H9 (cell line): ENCODE measurements around the gene LLGL2. TPM values are rescaled to one million over a fixed set of nuclear protein-coding genes. Genes with fewer than 3 reads are reported as not detected.

ENCODE experiments used
- DNase-seq: peaks from one replicate; pipeline ENCODE4 v3.0.0-alpha.2; 2017
- H2AFZ ChIP-seq: one replicate; pipeline ENCODE4 v1.6.1; 2013; ENCODE audit warnings: mild to moderate bottlenecking, low read length, control low read depth, moderate library complexity
- H2AK5ac ChIP-seq: 2 replicates; pipeline ENCODE4 v1.6.1; 2013; ENCODE audit warnings: low read length, control low read depth, mixed read lengths; ENCODE audit not compliant: insufficient read length
- H2BK120ac ChIP-seq: one replicate; pipeline ENCODE4 v1.6.1; 2013; ENCODE audit warnings: low read depth, mild to moderate bottlenecking, low read length, control low read depth, inconsistent platforms; ENCODE audit not compliant: poor library complexity, severe bottlenecking
- H2BK12ac ChIP-seq: 2 replicates; pipeline ENCODE4 v1.6.1; 2013; ENCODE audit warnings: low read length, control low read depth, mixed read lengths, low read depth; ENCODE audit not compliant: insufficient read length
- H2BK15ac ChIP-seq: 2 replicates; pipeline ENCODE4 v1.6.1; 2013; ENCODE audit warnings: low read depth, low read length, control low read depth
- H2BK20ac ChIP-seq: one replicate; pipeline ENCODE4 v1.6.1; 2013; ENCODE audit warnings: low read depth, mild to moderate bottlenecking, low read length, control low read depth, inconsistent platforms; ENCODE audit not compliant: poor library complexity, severe bottlenecking
- H2BK5ac ChIP-seq: 2 replicates; pipeline ENCODE4 v1.6.1; 2013; ENCODE audit warnings: low read length, control low read depth, mixed read lengths; ENCODE audit not compliant: insufficient read length
- H3K14ac ChIP-seq: 2 replicates; pipeline ENCODE4 v1.6.1; 2013; ENCODE audit warnings: low read length, control low read depth; ENCODE audit not compliant: insufficient read depth
- H3K18ac ChIP-seq: 2 replicates; pipeline ENCODE4 v1.6.1; 2013; ENCODE audit warnings: low read depth, mild to moderate bottlenecking, mixed read lengths, low read length, control low read depth; ENCODE audit not compliant: insufficient read length
- H3K23ac ChIP-seq: 2 replicates; pipeline ENCODE4 v1.6.1; 2013; ENCODE audit warnings: low read length, control low read depth, mixed read lengths, low read depth; ENCODE audit not compliant: insufficient read length
- H3K23me2 ChIP-seq: 2 replicates; pipeline ENCODE4 v1.6.1; 2013; ENCODE audit warnings: low read depth, mild to moderate bottlenecking, mixed read lengths, low read length, control low read depth; ENCODE audit not compliant: insufficient read length, poor library complexity, severe bottlenecking
- H3K27ac ChIP-seq: 2 replicates; pipeline ENCODE4 v1.5.1; 2013; ENCODE audit warnings: low read length, control low read depth, mixed read lengths, low read depth; ENCODE audit not compliant: insufficient read length
- H3K27me3 ChIP-seq: 2 replicates; pipeline ENCODE4 v1.6.1; 2013; ENCODE audit warnings: low read length, control low read depth, inconsistent platforms; ENCODE audit not compliant: insufficient read depth
- H3K4ac ChIP-seq: 2 replicates; pipeline ENCODE4 v1.6.1; 2013; ENCODE audit warnings: low read depth, mild to moderate bottlenecking, control low read depth, inconsistent platforms, low read length, moderate library complexity
- H3K4me1 ChIP-seq: 2 replicates; pipeline ENCODE4 v1.6.1; 2013; ENCODE audit warnings: low read length, control low read depth, inconsistent platforms; ENCODE audit not compliant: insufficient read depth
- H3K4me2 ChIP-seq: 2 replicates; pipeline ENCODE4 v1.6.1; 2013; ENCODE audit warnings: low read length, control low read depth, mixed read lengths; ENCODE audit not compliant: insufficient read length, insufficient read depth
- H3K56ac ChIP-seq: 2 replicates; pipeline ENCODE4 v1.6.1; 2013; ENCODE audit warnings: low read depth, mild to moderate bottlenecking, mixed read lengths, low read length, control low read depth; ENCODE audit not compliant: insufficient read length
- H3K79me1 ChIP-seq: 2 replicates; pipeline ENCODE4 v1.6.1; 2013; ENCODE audit warnings: low read depth, mild to moderate bottlenecking, moderate library complexity, low read length, control low read depth, inconsistent platforms; ENCODE audit not compliant: insufficient read depth, poor library complexity, severe bottlenecking
- H3K79me2 ChIP-seq: 2 replicates; pipeline ENCODE4 v1.6.1; 2013; ENCODE audit warnings: low read length, control low read depth, inconsistent platforms; ENCODE audit not compliant: insufficient read depth
- H3K9ac ChIP-seq: 2 replicates; pipeline ENCODE4 v1.6.1; 2013; ENCODE audit warnings: low read length, control low read depth, mixed read lengths; ENCODE audit not compliant: insufficient read length; ENCODE audit errors: extremely low read depth
- H3K9me3 ChIP-seq: one replicate; pipeline ENCODE4 v1.6.1; 2013; ENCODE audit warnings: low read depth, low read length, inconsistent platforms; ENCODE audit not compliant: control insufficient read depth
- H3T11ph ChIP-seq: one replicate; pipeline ENCODE4 v1.6.1; 2013; ENCODE audit warnings: mild to moderate bottlenecking, low read length, control low read depth, inconsistent platforms
- H4K20me1 ChIP-seq: one replicate; pipeline ENCODE4 v1.6.1; 2013; ENCODE audit not compliant: control insufficient read depth, insufficient read length, insufficient read depth
- H4K5ac ChIP-seq: 2 replicates; pipeline ENCODE4 v1.6.1; 2013; ENCODE audit warnings: low read depth, mild to moderate bottlenecking, mixed read lengths, low read length, control low read depth; ENCODE audit not compliant: insufficient read length
- H4K8ac ChIP-seq: replicated peaks from 2 replicates; pipeline ENCODE4 v1.6.1; 2013; ENCODE audit warnings: low read length, control low read depth, mixed read lengths, low read depth; ENCODE audit not compliant: insufficient read length
- H4K91ac ChIP-seq: 2 replicates; pipeline ENCODE4 v1.6.1; 2013; ENCODE audit warnings: low read depth, mild to moderate bottlenecking, moderate library complexity, mixed read lengths, low read length, control low read depth; ENCODE audit not compliant: insufficient read length
- H3K27ac Mint-ChIP-seq, 3 experiments: 2 replicates in 2 of 3; 3 replicates in 1 of 3; pipeline ENCODE4 v1.8.0; 2020 to 2021; ENCODE audit warnings: mixed read lengths in 3 of 3, mild to moderate bottlenecking in 1 of 3, moderate library complexity in 1 of 3
- H3K27me3 Mint-ChIP-seq: 2 replicates; pipeline ENCODE4 v1.8.0; 2021; ENCODE audit warnings: low read depth, mild to moderate bottlenecking, moderate library complexity, mixed read lengths
- H3K36me3 Mint-ChIP-seq, 3 experiments: 2 replicates in 2 of 3; 3 replicates in 1 of 3; pipeline ENCODE4 v1.8.0; 2020 to 2021; ENCODE audit warnings: low read depth in 3 of 3, mixed read lengths in 3 of 3; ENCODE audit not compliant: insufficient read depth in 1 of 3
- H3K4me1 Mint-ChIP-seq, 2 experiments: 2 replicates each; pipeline ENCODE4 v1.8.0; 2020; ENCODE audit warnings: mixed read lengths in 2 of 2
- H3K4me3 Mint-ChIP-seq, 2 experiments: 2 replicates in 1 of 2; 3 replicates in 1 of 2; pipeline ENCODE4 v1.8.0; 2020 to 2021; ENCODE audit warnings: mild to moderate bottlenecking in 2 of 2, mixed read lengths in 2 of 2, moderate library complexity in 1 of 2
- H3K9me3 Mint-ChIP-seq, 2 experiments: 2 replicates in 1 of 2; 3 replicates in 1 of 2; pipeline ENCODE4 v1.8.0; 2020; ENCODE audit warnings: mild to moderate bottlenecking in 2 of 2, mixed read lengths in 2 of 2, moderate library complexity in 1 of 2
- WGBS: extraction: QIAGEN DNeasy Blood & Tissue Kit; methylation state at CpG from one replicate; pipeline ENCODE4 v1.1.7; 2013; ENCODE audit warnings: missing lambda C conversion rate, low lambda C conversion rate, mixed read lengths; ENCODE audit not compliant: insufficient read length; ENCODE audit errors: extremely low coverage; 5-methylcytosine and 5-hydroxymethylcytosine counted together
- total RNA-seq: library from RNA; stranded (reverse); gene quantifications from 2 replicates; pipeline ENCODE4 v1.2.1, GENCODE V29; 2021
- TF ChIP-seq, protein P1 (sequence below): fragments of 200-600 bp; sonication (generic); conservative IDR thresholded peaks from 3 replicates; pipeline ENCODE4 v1.8.0; 2021; ENCODE audit warnings: antibody characterized with exemption, mild to moderate bottlenecking

LLGL2 gene
- total RNA-seq, 1 experiment from 2014 or later = 90.4 TPM

DNA sequence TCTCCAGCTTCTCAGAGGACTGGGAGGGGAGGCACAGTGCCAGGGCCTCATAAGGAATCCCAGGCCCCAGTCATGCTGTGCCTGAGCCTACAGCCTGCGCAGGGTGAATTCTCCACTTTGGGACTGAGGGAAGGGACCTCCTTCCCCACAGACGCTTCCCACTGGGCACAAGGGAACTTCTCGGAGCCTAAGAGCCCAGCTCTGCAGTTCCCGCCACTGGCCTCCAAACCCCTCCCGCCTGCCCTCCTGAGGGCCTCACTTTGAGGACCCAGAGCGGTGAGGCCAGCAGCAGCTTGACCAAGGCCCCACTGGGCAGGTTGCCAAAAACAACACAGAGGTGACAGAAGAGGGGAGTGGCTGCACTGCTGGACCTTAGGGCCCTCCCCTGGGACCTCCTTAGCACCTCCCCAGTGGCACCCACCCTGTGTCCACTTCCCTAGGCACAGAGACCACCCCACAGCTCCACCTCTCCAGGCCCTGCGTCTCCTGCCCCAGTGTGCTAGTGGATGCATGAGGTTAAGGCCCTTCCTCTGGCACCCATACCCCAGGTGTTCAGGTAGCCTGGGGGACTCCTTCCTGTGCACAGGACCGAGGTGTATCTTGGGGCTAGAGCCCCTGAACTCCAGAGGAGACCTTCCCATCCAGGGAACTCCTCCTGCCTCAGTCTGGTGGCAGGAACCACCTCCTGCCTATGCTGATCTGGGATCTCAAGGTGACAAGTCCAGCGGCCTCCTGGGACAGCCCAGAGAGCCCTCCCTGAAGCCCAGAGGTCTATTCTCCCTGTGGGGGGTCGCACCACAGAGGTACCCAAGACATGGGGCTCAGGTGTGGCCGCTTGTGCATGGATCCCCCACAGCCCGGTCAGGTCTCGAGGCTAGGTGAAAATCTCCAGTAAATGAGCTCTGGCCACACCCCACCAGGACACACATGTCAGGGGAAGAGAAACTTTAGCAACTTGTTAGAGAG, 13.6 kb upstream of the LLGL2 start:
- no CpG with 5 or more reads among the region's 13 CpGs for WGBS
- Mint-ChIP-seq H3K27ac (peak overlapping the region; percentile 18 to 58 (median 23); a peak in 2 of 7 replicates), H3K36me3 (peaks cover 4 to 35% (median 26%) of the 10 kb centered on the region in 3 experiments; a peak in 6 of 7 replicates), H3K27me3 (no peaks in the 10 kb centered on the region), H3K9me3 (no peaks in the 10 kb centered on the region), H3K4me3 (no peak overlapping the region; a peak in 1 of 5 replicates), H3K4me1 (peaks cover 4 to 10% of the 10 kb centered on the region in 2 experiments; a peak in 3 of 4 replicates)
- no peaks in the 10 kb centered on the region for H3K9me3 ChIP-seq
- H4K5ac ChIP-seq = no peak overlapping the region
- H2AFZ ChIP-seq = no peak overlapping the region
- H3K9ac ChIP-seq = no peak overlapping the region
- H2BK20ac ChIP-seq = no peak overlapping the region
- TF ChIP-seq, protein P1, sequence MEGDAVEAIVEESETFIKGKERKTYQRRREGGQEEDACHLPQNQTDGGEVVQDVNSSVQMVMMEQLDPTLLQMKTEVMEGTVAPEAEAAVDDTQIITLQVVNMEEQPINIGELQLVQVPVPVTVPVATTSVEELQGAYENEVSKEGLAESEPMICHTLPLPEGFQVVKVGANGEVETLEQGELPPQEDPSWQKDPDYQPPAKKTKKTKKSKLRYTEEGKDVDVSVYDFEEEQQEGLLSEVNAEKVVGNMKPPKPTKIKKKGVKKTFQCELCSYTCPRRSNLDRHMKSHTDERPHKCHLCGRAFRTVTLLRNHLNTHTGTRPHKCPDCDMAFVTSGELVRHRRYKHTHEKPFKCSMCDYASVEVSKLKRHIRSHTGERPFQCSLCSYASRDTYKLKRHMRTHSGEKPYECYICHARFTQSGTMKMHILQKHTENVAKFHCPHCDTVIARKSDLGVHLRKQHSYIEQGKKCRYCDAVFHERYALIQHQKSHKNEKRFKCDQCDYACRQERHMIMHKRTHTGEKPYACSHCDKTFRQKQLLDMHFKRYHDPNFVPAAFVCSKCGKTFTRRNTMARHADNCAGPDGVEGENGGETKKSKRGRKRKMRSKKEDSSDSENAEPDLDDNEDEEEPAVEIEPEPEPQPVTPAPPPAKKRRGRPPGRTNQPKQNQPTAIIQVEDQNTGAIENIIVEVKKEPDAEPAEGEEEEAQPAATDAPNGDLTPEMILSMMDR = no peak
- H4K91ac ChIP-seq = no peak overlapping the region
- no peak overlapping the region for H3K23ac ChIP-seq
- no peak overlapping the region for H3K27ac ChIP-seq
- H3T11ph ChIP-seq = no peak overlapping the region
- no peak overlapping the region for H3K14ac ChIP-seq
- H2AK5ac ChIP-seq = no peak overlapping the region
- H3K4me1 ChIP-seq = no peaks in the 10 kb centered on the region
- H3K56ac ChIP-seq = no peak overlapping the region
- no peak overlapping the region for H3K4ac ChIP-seq
- H2BK12ac ChIP-seq = no peak overlapping the region
- no peak overlapping the region for H2BK5ac ChIP-seq
- no peak overlapping the region for H2BK120ac ChIP-seq
- no peaks in the 10 kb centered on the region for H4K20me1 ChIP-seq
- no peak overlapping the region for H2BK15ac ChIP-seq
- H3K18ac ChIP-seq = no peak overlapping the region
- H3K23me2 ChIP-seq = peaks cover 6% of the 10 kb centered on the region
- H3K4me2 ChIP-seq = no peak overlapping the region
- no peaks in the 10 kb centered on the region; the same call in 1 of the 2 replicates for H3K79me2 ChIP-seq
- no peaks in the 10 kb centered on the region for H3K79me1 ChIP-seq
- H3K27me3 ChIP-seq = no peaks in the 10 kb centered on the region
- DNase-seq = no peak
- no peak overlapping the region for H4K8ac ChIP-seq
